Prostate gland (tissue), 2 donors: ENCODE measurements around the gene NKAIN4. TPM values are rescaled to one million over a fixed set of nuclear protein-coding genes. Genes with fewer than 3 reads are reported as not detected.

Experiments used
- DNase-seq: peaks from one replicate; pipeline ENCODE4 v3.0.0-alpha.2; 2019; ENCODE audit warnings: low spot score
- H3K27ac ChIP-seq, 2 donors: fragments of 200-600 bp; sonication (generic); 2 replicates each; pipeline ENCODE4 v1.5.1; 2017 to 2019
- H3K27me3 ChIP-seq: fragments of 200-600 bp; sonication (generic); replicated peaks from 2 replicates; pipeline ENCODE4 v1.5.1; 2019; ENCODE audit not compliant: insufficient read depth
- H3K36me3 ChIP-seq, 2 donors: fragments of 200-600 bp; sonication (generic); 1 replicate in 1 of 2; 2 replicates in 1 of 2; pipeline versions ENCODE4 v1.5.1 to v1.8.1; 2017 to 2019
- H3K4me1 ChIP-seq: fragments of 200-600 bp; sonication (generic); replicated peaks from 2 replicates; pipeline ENCODE4 v1.5.1; 2019
- H3K4me3 ChIP-seq, 2 donors: fragments of 200-600 bp; sonication (generic); 2 replicates each; pipeline ENCODE4 v1.5.1; 2017 to 2019
- H3K9me3 ChIP-seq: fragments of 200-600 bp; sonication (generic); 2 replicates; pipeline ENCODE4 v1.5.1; 2017
- CTCF ChIP-seq, 4 experiments: fragments of 200-600 bp in 2 of 4; fragments of 450-650 bp in 2 of 4; sonication (generic) in 2 of 4; IDR thresholded peaks; 1 replicate in 3 of 4; 2 replicates in 1 of 4; pipeline ENCODE4 v1.5.1; 2016 to 2019; ENCODE audit warnings: antibody characterized with exemption in 4 of 4, mild to moderate bottlenecking in 2 of 4, moderate library complexity in 2 of 4
- POLR2A ChIP-seq: fragments of 450-650 bp; IDR thresholded peaks from one replicate; pipeline ENCODE4 v1.6.1; 2016; ENCODE audit warnings: antibody characterized with exemption, mild to moderate bottlenecking
- POLR2AphosphoS5 ChIP-seq: sonication (generic); formaldehyde crosslinking; IDR thresholded peaks from one replicate; pipeline ENCODE4 v1.6.1; 2017; ENCODE audit warnings: antibody characterized with exemption
- WGBS: methylation state at CpG from one replicate; pipeline ENCODE4 v1.1.5; 2018; 5-methylcytosine and 5-hydroxymethylcytosine counted together
- intact Hi-C: fragments of 100-400 bp; cut with DNase I; formaldehyde crosslinking; loops from one replicate; pipeline ENCODE4 v1.14.2; 2022
- total RNA-seq, 2 donors: library from RNA; depleted of rRNA; stranded (reverse); fragments of >200 nt; gene quantifications; one replicate each; pipeline ENCODE4 v1.1.0, GENCODE V29; 2016

Gene NKAIN4
- total RNA-seq, 2 donors from 2014 or later, result 1.2 TPM; not detected in 1

GRCh38 chr20:63240004-63240403, 14.3 kb downstream of the NKAIN4 start:
- Histone ChIP-seq H3K9me3 (no peaks in the 10 kb centered on the region), H3K4me1 (no peaks in the 10 kb centered on the region), H3K36me3 (no peaks in the 10 kb centered on the region), H3K4me3 (no peak overlapping the region), H3K27ac (no peak overlapping the region), H3K27me3 (peaks cover 2% of the 10 kb centered on the region)
- TF ChIP-seq POLR2AphosphoS5 (no peak), POLR2A (no peak)
- no peak for DNase-seq
- intact Hi-C loops, result no loop called here
- 78% methylated on average over 5 of the region's 11 CpGs for WGBS

GRCh38 chr20:63239431-63239830, 14.8 kb downstream of the NKAIN4 start:
- Histone ChIP-seq H3K27ac (no peak overlapping the region), H3K4me3 (no peak overlapping the region), H3K36me3 (no peaks in the 10 kb centered on the region), H3K27me3 (peaks cover 2% of the 10 kb centered on the region), H3K9me3 (no peaks in the 10 kb centered on the region), H3K4me1 (no peaks in the 10 kb centered on the region)
- DNase-seq, result no peak
- intact Hi-C loops, result no loop called here
- TF ChIP-seq POLR2A (no peak), POLR2AphosphoS5 (no peak), CTCF (IDR thresholded peaks at IDR 0.05) (no peak)
- WGBS, result 90% methylated on average over 30 of the region's 30 CpGs

DNA sequence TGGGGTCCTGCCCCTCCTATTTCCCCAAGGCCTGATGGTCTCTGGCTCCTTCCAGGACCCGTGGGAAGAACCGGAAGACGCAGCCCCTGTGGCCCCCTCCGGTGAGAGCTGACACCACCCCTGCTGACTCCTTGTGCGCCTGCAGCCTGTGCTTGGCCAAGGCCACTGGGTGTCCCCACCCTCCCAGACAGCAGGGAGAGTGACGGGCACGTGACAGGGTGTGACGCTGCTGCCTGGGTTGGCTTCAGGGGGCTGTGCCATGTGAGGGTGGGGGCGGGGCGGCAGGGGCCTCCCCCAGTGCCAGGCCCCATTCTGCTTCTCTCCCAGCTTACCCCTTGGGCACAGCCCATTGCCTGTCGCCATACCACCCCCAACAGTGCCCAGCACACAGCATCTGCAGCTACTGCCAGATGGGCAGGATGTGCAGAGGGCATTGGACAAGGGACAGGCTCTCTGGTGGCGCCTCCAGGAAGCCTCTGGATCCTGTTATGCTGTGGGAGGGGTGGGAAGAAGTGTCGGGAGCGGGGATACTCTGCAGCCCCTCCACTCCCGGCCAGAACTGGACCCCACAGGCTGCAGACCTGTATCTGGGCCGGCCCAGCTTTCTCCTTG, 15.6 kb downstream of the NKAIN4 start:
- Histone ChIP-seq H3K4me1 (no peaks in the 10 kb centered on the region), H3K4me3 (no peak overlapping the region), H3K36me3 (no peaks in the 10 kb centered on the region), H3K27ac (no peak overlapping the region), H3K9me3 (no peaks in the 10 kb centered on the region), H3K27me3 (peaks cover 2% of the 10 kb centered on the region)
- DNase-seq, result no peak
- intact Hi-C loops, result no loop called here
- TF ChIP-seq CTCF (IDR thresholded peaks at IDR 0.05), result no peak
- TF ChIP-seq POLR2AphosphoS5, result no peak
- TF ChIP-seq POLR2A, result no peak
- 34% methylated on average over 13 of the region's 16 CpGs for WGBS

DNA sequence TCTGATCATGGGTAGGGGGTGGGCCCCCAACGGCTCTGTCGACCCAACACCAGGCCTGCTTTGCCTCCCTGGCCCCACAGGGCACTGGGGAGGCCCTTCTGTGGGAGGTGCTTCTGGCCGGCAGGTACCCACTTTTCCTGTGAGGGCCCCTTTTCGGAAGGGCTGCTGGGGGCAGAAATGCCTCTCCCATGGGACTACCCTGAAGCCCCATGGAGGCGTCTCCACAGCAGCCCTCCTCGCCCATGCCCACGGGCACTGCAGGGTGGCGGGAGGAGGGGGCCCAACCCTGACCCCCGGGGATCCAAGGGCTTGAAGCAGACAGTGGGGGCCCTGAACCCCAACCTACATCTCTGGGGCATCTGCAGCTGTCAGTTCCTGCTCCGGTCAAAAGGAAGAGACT, 16.2 kb downstream of the NKAIN4 start:
- Histone ChIP-seq H3K36me3 (no peaks in the 10 kb centered on the region), H3K27me3 (peaks cover 2% of the 10 kb centered on the region), H3K4me1 (no peaks in the 10 kb centered on the region), H3K27ac (no peak overlapping the region), H3K9me3 (no peaks in the 10 kb centered on the region), H3K4me3 (no peak overlapping the region)
- intact Hi-C loops, result no loop called here
- WGBS, result 77% methylated on average over 7 of the region's 10 CpGs
- TF ChIP-seq POLR2AphosphoS5 (no peak), CTCF (IDR thresholded peaks at IDR 0.05) (no peak), POLR2A (no peak)
- no peak for DNase-seq

- peaks cover 2% of the 10 kb centered on the region for H3K27me3 ChIP-seq
- no peak for DNase-seq
- H3K4me1 ChIP-seq, result no peaks in the 10 kb centered on the region
- whole genome bisulfite sequencing, result 78% methylated on average over 18 of the region's 26 CpGs
- no peaks in the 10 kb centered on the region for H3K9me3 ChIP-seq
- no peak for TF ChIP-seq POLR2A
- no peak for TF ChIP-seq POLR2AphosphoS5
- TF ChIP-seq CTCF (IDR thresholded peaks at IDR 0.05), result no peak
- H3K36me3 ChIP-seq, result no peaks in the 10 kb centered on the region
- no peak overlapping the region for H3K27ac ChIP-seq
- intact Hi-C loops, result no loop called here
- H3K4me3 ChIP-seq, result no peak overlapping the region
Observed at GRCh38 chr20:63236116-63236837, 18.0 kb downstream of the NKAIN4 start.
